Stimulated activated CD8-positive, alpha-beta memory T cell treated with anti-CD3 and anti-CD28 coated beads, Interleukin-12 subunit alpha, Interleukin-12 subunit beta, amount 100 ng/mL, for 24 hours (primary cell): ENCODE results near the gene TTC3.

Source experiments
- DNase-seq: peaks from one replicate; pipeline ENCODE4 v3.0.0-alpha.2; 2020; ENCODE audit errors: extremely low read depth

TTC3 gene

GRCh38 chr21:37153196-37153934, 80.3 kb downstream of the TTC3 start:
- DNase-seq = no peak

GRCh38 chr21:37153935-37154350, 80.9 kb downstream of the TTC3 start:
- no peak for DNase-seq

GRCh38 chr21:37155186-37155585, 82.1 kb downstream of the TTC3 start:
- DNase-seq = no peak

GRCh38 chr21:37157938-37158337, 84.9 kb downstream of the TTC3 start:
- DNase-seq = no peak

GRCh38 chr21:37159053-37159776, 86.2 kb downstream of the TTC3 start:
- no peak for DNase-seq

- DNase-seq = no peak
Observed at GRCh38 chr21:37159949-37160348, 86.9 kb downstream of the TTC3 start.

GRCh38 chr21:37164742-37165141, 91.7 kb downstream of the TTC3 start:
- no peak for DNase-seq

GRCh38 chr21:37165586-37165985, 92.5 kb downstream of the TTC3 start:
- no peak for DNase-seq

- no peak for DNase-seq
Observed at GRCh38 chr21:37166733-37167132, 93.7 kb downstream of the TTC3 start.

GRCh38 chr21:37168666-37169065, 95.6 kb downstream of the TTC3 start:
- no peak for DNase-seq

- no peak for DNase-seq
Observed at GRCh38 chr21:37172646-37173045, 99.6 kb downstream of the TTC3 start.

- DNase-seq = no peak
Observed at GRCh38 chr21:37176716-37177115, 103.7 kb downstream of the TTC3 start.

- no peak for DNase-seq
Observed at GRCh38 chr21:37181059-37181458, 108.0 kb downstream of the TTC3 start.

GRCh38 chr21:37182222-37182621, 109.2 kb downstream of the TTC3 start:
- DNase-seq = no peak

GRCh38 chr21:37183749-37184148, 110.7 kb downstream of the TTC3 start:
- no peak for DNase-seq

- no peak for DNase-seq
Observed at GRCh38 chr21:37184784-37185593, 111.9 kb downstream of the TTC3 start.

- DNase-seq = no peak
Observed at GRCh38 chr21:37186983-37187382, 113.9 kb downstream of the TTC3 start.

GRCh38 chr21:37188825-37189224, 115.8 kb downstream of the TTC3 start:
- no peak for DNase-seq

- DNase-seq = no peak
Observed at GRCh38 chr21:37192019-37192418, 119.0 kb downstream of the TTC3 start.

GRCh38 chr21:37193006-37193405, 120.0 kb downstream of the TTC3 start:
- no peak for DNase-seq

- DNase-seq = no peak
Observed at GRCh38 chr21:37193676-37194075, 120.6 kb downstream of the TTC3 start.

- no peak for DNase-seq
Observed at GRCh38 chr21:37195059-37195458, 122.0 kb downstream of the TTC3 start.

- DNase-seq = no peak
Observed at GRCh38 chr21:37195610-37196009, 122.6 kb downstream of the TTC3 start.
